ENCODE data around the gene HS3ST5.

GRCh38 chr6:114290864-114291263 is 52.0 kb downstream of the HS3ST5 start:
- TF ChIP-seq, protein P1, sequence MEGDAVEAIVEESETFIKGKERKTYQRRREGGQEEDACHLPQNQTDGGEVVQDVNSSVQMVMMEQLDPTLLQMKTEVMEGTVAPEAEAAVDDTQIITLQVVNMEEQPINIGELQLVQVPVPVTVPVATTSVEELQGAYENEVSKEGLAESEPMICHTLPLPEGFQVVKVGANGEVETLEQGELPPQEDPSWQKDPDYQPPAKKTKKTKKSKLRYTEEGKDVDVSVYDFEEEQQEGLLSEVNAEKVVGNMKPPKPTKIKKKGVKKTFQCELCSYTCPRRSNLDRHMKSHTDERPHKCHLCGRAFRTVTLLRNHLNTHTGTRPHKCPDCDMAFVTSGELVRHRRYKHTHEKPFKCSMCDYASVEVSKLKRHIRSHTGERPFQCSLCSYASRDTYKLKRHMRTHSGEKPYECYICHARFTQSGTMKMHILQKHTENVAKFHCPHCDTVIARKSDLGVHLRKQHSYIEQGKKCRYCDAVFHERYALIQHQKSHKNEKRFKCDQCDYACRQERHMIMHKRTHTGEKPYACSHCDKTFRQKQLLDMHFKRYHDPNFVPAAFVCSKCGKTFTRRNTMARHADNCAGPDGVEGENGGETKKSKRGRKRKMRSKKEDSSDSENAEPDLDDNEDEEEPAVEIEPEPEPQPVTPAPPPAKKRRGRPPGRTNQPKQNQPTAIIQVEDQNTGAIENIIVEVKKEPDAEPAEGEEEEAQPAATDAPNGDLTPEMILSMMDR (IDR thresholded peaks at IDR 0.05): no peak
- no peak for TF ChIP-seq POLR2A (IDR thresholded peaks at IDR 0.05)
